Fibroblast of peridontal ligament (primary cell): ENCODE results near the gene MOV10L1.
"Not testable (repeated sequence)": the region's sequence is repeated elsewhere in the genome, so short reads cannot be mapped to it uniquely, and the experiment has no call there.

Experiments used
- DNase-seq: peaks from one replicate; pipeline ENCODE4 v3.0.0-alpha.2; 2010; ENCODE audit errors: extremely low read depth

MOV10L1 gene

GRCh38 chr22:50137277-50137676 lies 47.5 kb downstream of the MOV10L1 start:
- not testable (repeated sequence) for DNase-seq

GRCh38 chr22:50138041-50138440 lies 48.2 kb downstream of the MOV10L1 start:
- no peak for DNase-seq

- DNase-seq = no peak
These were observed 49.2 kb downstream of the MOV10L1 start for GRCh38 chr22:50138988-50139387.

GRCh38 chr22:50139843-50140415 lies 50.1 kb downstream of the MOV10L1 start:
- no peak for DNase-seq

- no peak for DNase-seq
These were observed 50.8 kb downstream of the MOV10L1 start for GRCh38 chr22:50140615-50141014.

GRCh38 chr22:50141462-50141861 lies 51.7 kb downstream of the MOV10L1 start:
- DNase-seq = no peak

GRCh38 chr22:50141891-50142363 lies 52.1 kb downstream of the MOV10L1 start:
- DNase-seq = no peak

- no peak for DNase-seq
These were observed 53.3 kb downstream of the MOV10L1 start for GRCh38 chr22:50143096-50143495.

- no peak for DNase-seq
These were observed 54.3 kb downstream of the MOV10L1 start for GRCh38 chr22:50144005-50144614.

GRCh38 chr22:50145721-50146438 lies 56.1 kb downstream of the MOV10L1 start:
- no peak for DNase-seq

- peak; percentile 77 for DNase-seq
These were observed 56.8 kb downstream of the MOV10L1 start for GRCh38 chr22:50146439-50147238.

- not testable (repeated sequence) for DNase-seq
These were observed 57.7 kb downstream of the MOV10L1 start for GRCh38 chr22:50147258-50148165.

- DNase-seq = no peak
These were observed 58.3 kb downstream of the MOV10L1 start for GRCh38 chr22:50148166-50148500.

- DNase-seq = no peak
These were observed 59.4 kb downstream of the MOV10L1 start for GRCh38 chr22:50148991-50149721.

- DNase-seq = no peak
These were observed 60.6 kb downstream of the MOV10L1 start for GRCh38 chr22:50150161-50151129.

- DNase-seq = no peak
These were observed 62.0 kb downstream of the MOV10L1 start for GRCh38 chr22:50151571-50152537.

- no peak for DNase-seq
These were observed 63.4 kb downstream of the MOV10L1 start for GRCh38 chr22:50153056-50153755.

- DNase-seq = no peak
These were observed 63.9 kb downstream of the MOV10L1 start for GRCh38 chr22:50153756-50154140.
